D721Med (cell line): ENCODE data around the gene SIM2.

Experiments
- DNase-seq: peaks from one replicate; pipeline ENCODE4 v3.0.0; 2011; ENCODE audit warnings: low spot score; ENCODE audit not compliant: insufficient read length
- FAIRE-seq: peaks from 2 replicates; lab custom pipeline; 2011; peaks lifted over from hg19 to GRCh38; lab: Jason Lieb, UNC
- TF ChIP-seq, protein P1 (sequence below): IDR thresholded peaks from 2 replicates; pipeline ENCODE4 v1.5.1; 2012; ENCODE audit warnings: mild to moderate bottlenecking, control low read depth; ENCODE audit not compliant: insufficient read depth; ENCODE audit errors: missing control alignments

SIM2 gene

DNA sequence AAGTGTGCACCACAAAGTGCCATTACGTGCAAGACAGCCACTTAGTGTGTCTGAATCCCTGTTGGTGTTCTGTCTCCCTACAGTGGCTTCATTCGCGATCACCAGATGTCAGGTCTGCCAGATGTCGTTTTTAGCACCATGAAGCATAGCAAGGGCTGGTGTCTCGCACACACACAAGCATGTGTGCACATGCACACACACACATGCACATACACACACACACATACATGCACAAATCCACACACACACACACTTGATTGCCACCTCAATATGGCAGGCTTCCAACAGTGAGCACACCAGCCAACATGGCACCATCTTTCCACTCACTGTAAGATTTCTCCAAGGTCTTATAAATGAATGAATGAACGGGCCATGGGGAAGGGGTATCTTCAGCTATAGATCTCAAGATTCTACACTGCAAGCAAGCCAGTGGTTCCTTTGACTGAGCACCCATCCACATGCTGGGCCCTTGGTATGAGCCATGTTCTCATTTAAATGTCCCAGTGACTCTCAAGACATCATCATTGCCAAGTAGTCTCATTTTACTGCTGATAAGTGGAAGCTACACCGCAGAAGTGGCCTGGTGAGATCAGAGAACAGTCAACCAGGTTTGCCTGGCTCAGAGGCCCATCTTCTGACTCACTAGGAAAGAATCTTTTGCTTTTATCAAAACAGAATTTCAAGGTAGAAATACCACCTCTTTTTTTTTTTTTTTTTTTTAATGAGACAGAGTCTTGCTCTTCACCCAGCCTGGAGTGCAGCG, 84.9 kb downstream of the SIM2 start:
- FAIRE-seq (no peak), DNase-seq (no peak)
- TF ChIP-seq, protein P1, sequence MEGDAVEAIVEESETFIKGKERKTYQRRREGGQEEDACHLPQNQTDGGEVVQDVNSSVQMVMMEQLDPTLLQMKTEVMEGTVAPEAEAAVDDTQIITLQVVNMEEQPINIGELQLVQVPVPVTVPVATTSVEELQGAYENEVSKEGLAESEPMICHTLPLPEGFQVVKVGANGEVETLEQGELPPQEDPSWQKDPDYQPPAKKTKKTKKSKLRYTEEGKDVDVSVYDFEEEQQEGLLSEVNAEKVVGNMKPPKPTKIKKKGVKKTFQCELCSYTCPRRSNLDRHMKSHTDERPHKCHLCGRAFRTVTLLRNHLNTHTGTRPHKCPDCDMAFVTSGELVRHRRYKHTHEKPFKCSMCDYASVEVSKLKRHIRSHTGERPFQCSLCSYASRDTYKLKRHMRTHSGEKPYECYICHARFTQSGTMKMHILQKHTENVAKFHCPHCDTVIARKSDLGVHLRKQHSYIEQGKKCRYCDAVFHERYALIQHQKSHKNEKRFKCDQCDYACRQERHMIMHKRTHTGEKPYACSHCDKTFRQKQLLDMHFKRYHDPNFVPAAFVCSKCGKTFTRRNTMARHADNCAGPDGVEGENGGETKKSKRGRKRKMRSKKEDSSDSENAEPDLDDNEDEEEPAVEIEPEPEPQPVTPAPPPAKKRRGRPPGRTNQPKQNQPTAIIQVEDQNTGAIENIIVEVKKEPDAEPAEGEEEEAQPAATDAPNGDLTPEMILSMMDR, result no peak

- no peak for FAIRE-seq
- TF ChIP-seq, protein P1, result no peak
- DNase-seq, result no peak
Measured at GRCh38 chr21:36784947-36785346, 86.0 kb downstream of the SIM2 start.

DNA sequence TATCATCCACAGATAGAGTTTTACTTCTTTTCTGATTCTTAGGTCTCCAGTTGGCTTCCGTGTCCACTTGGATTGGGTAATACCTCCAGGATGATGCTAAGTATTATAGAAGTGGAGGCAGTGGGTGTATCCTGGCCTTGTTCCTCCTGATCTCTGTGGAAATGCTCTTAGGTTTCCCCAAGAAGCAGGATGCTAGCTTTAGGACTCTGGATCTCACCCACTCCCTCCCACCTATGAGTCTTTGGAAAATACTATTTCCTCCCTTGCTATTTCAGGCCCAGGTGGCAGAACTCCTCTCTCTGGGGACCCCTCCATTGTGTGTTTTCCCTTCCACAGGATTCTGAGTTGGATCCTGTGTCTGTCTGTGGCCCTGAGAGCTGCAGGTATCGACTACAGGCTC, 86.7 kb downstream of the SIM2 start:
- DNase-seq (no peak), FAIRE-seq (no peak)
- TF ChIP-seq, protein P1, result no peak

GRCh38 chr21:36786186-36786585, 87.3 kb downstream of the SIM2 start:
- TF ChIP-seq, protein P1, result no peak
- no peak for FAIRE-seq
- DNase-seq, result no peak

GRCh38 chr21:36788120-36788638, 89.3 kb downstream of the SIM2 start:
- DNase-seq, result no peak
- TF ChIP-seq, protein P1, result no peak
- no peak for FAIRE-seq

DNA sequence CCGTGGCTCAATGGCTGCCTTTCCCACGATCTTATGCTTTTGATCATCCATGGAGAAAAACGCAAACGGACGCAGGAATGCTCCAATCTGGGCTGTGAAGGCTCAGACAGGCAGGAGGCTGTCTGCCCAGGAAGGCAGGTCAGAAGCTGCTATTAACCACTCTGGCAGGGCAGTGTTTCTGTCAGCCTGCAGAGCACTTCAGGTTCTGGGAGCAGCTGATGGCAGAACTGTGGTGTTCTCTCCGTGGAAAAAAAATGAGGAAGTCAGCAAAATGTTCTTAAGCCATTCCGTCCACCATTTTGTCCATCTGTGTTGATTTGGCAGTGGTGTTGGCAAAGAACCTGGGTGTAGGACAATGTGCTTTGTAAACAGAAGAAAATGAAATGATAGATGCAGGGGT, 91.7 kb downstream of the SIM2 start:
- TF ChIP-seq, protein P1, result no peak
- no peak for DNase-seq
- FAIRE-seq, result no peak

DNA sequence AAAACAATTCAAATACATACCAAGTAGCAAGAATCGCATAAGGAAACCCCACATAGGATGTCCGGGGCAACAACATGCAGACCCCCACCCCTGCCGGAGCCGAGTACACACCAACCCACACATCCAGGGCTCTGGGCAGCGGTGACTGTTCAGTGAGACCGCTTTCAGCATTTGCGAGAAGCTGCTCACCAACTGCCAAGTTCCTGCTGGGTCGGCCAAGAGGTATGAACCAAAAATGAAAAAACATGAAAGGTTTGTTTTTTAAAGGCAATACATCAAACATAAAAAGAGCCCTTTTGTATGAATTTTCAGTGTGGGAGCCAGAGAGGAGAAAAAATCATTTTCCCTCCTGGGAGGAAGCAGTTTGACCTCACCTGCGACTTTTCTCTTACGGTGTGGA, 92.3 kb downstream of the SIM2 start:
- FAIRE-seq, result no peak
- TF ChIP-seq, protein P1, result no peak
- no peak for DNase-seq
